NCI-H2196 treated with DMSO at 0.1 percent for 48 hours (cell line): Measurements from ENCODE around the gene HIBCH.
"Not testable (repeated sequence)": the region's sequence is repeated elsewhere in the genome, so short reads cannot be mapped to it uniquely, and the experiment has no call there.

Source experiments
- DNase-seq: peaks from one replicate; lab custom pipeline; 2025; ENCODE audit not compliant: unreplicated experiment; lab: John Stamatoyannopoulos, UW

HIBCH gene

GRCh38 chr2:190254063-190254850 lies 65.4 kb downstream of the HIBCH start:
- no peak for DNase-seq

GRCh38 chr2:190250421-190250820 lies 69.2 kb downstream of the HIBCH start:
- no peak for DNase-seq

- DNase-seq = no peak
These were observed 84.0 kb downstream of the HIBCH start for GRCh38 chr2:190235551-190236075.

DNA sequence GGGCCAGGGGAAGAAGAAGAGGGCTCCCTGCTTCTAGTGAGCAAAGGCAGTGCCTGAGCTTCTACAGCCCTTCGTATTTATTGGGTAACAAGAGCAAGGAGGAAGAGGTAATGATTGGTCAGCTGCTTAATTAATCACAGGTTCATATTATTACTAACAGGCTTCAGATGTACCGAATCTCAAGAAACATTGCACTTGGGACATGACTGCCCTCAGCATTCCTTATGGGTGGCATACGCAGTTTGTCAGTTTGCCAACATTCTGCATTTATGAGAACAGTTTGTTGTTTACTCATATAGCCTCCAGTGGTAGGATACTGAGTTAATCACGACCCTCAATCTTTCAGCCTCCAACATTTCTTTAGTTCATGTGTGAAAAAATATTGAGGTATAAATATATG lies 84.5 kb downstream of the HIBCH start:
- DNase-seq = no peak

DNA sequence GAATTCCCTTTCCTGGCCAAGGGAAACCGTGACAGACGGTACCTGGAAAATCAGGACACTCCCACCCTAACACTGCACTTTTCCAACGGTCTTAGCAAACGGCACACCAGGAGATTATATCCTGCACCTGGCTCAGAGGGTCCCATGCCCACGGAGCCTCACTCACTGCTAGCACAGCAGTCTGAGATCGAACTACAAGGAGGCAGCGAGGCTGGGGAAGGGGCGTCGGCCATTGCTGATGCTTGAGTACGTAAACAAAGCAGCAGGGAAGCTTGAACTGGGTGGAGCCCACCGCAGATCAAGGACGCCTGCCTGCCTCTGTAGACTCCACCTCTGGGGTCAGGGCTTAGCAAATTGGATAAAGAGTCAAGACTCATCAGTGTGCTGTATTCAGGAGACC lies 95.6 kb downstream of the HIBCH start:
- not testable (repeated sequence) for DNase-seq

- DNase-seq = not testable (repeated sequence)
These were observed 96.9 kb downstream of the HIBCH start for GRCh38 chr2:190222745-190223144.

- no peak for DNase-seq
These were observed 98.2 kb downstream of the HIBCH start for GRCh38 chr2:190221429-190221828.

- no peak for DNase-seq
These were observed 100.4 kb downstream of the HIBCH start for GRCh38 chr2:190219186-190219585.

DNA sequence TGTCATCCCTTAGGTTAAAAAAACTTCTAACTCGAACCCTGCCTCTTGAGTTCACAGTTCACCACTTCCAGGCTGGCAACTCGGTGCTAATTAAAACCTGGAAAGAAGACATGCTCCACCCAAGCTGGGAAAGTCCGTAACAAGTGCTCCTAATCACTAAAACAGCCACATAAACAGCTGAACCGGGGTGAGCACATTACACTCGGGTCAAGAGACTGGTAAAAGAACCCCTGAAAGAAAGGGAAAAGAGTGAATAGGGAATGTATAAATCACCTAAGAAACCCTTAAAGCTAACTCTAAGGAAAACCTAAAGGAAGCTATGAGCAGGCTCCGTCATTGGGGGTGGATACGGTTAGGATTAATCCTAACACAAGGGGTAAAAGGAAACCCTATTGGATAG lies 102.0 kb downstream of the HIBCH start:
- no peak for DNase-seq

DNA sequence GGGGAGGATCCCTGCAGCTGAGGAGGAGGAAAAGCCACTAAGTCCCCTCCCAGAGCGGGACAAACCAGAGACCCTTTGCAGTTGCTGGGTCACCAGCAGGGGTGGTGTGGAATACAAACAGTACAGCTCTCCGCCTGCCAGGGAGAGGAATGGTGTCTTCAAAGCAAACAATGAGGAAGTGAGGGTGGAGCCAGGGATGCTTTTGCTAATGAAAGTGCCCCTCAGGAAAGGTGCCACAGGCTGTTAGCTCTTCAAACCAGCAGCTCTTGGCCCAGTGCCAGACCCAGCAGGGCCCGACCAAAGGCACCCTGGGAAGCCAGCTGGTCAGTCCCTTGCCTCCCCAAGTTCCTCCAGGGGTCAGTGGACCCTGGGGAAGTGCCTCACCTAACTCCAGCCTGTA lies 102.8 kb downstream of the HIBCH start:
- DNase-seq = peak; percentile 3

GRCh38 chr2:190215620-190216019 lies 104.0 kb downstream of the HIBCH start:
- DNase-seq = no peak

DNA sequence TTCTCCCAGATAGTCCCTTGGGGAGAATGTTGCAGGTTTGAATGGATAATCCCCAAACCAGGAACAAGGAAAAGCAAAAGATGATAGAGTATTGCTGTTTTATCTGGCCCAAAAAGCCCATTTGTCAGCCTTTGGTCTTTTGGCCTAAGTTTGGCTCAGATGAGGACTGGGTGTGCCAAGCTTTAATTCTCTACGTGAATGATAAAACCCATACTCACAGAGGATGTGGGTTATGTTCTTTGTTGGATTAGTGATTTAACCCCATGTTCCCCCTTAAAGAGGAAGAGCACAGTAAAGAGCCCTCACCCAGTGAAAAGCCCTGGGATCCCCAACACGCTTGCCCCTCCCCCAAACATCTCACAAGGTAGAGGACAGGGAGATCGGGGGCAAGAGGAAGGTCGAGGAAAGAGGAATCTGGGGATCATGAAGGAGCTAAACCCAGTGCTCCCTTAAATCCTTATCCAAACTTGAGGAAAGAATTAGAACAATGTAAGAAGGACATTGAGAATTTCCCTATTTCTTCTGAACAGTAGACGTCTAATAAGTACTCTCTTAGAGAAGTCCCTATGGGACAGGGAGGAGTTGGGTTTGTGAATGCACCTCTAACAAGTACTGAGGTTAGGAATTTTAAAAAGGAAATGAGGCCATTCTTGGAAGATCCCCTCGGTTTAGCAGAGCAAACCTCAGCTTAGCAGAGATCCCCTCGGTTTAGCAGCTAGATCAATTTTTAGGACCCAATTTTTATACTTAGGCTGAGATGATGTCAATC lies 105.0 kb downstream of the HIBCH start:
- DNase-seq = no peak

DNA sequence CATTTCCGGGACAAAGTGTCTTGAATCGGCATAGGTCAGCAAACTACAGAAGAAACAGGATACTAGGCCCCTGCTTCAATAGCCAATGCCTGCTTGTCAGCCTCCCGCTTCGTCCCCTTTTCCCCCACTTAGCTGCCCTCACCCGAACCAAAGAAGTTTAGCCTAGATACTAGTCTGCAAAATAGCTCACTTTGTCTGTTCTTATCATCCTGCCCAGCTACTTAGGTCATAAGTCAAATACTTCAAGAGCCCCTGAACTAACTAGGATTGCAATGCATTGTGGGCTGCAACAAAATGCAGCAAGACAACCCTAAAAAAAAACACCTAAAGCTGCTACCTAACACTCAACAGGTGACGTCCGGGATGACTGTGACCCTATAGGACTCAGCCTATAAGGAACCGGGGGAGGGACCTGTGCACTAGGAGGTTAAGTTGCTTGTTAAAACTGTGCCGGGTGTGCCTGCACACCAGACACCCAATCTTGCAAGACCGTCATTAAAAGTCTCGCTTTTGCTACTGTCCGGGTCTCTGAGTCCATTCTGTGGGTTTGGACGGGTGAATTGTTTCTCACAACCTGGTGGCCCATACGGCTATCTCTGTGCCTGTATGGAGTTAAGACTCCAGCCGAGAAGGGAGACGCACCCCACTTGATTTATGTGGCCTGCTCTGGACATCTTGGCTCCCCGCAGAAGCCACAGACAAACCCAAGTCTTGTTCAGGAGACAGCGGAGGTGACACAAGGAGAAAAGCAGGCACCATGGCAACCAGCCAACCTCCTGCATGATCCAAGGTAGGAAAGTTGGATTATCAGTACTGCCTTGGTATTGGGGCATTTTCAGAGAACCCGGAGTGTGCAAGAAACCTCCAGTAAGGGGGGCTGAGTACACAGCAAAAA lies 105.9 kb downstream of the HIBCH start:
- no peak for DNase-seq

- DNase-seq = no peak
These were observed 109.2 kb downstream of the HIBCH start for GRCh38 chr2:190210471-190210870.

DNA sequence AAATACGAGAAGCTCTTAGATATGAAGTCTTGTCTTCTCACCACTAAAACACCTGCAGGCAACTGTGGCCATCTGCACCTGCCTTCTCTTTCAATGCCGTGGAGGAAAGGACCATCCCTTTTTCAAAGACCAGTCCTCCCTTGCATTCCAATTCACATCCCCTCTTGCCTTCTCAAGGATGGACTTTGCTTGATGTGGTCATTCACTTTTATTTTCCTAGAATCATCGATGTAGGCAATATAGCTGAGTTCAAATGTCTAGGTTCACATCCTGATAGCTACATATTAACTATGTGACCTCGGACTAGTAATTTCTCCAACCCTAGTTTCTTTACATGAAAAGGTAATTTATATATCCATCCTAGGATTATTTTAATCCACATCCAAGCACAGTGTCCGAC lies 110.1 kb downstream of the HIBCH start:
- no peak for DNase-seq

GRCh38 chr2:190207930-190208329 lies 111.7 kb downstream of the HIBCH start:
- no peak for DNase-seq

- DNase-seq = no peak
These were observed 114.0 kb downstream of the HIBCH start for GRCh38 chr2:190205657-190206056.

DNA sequence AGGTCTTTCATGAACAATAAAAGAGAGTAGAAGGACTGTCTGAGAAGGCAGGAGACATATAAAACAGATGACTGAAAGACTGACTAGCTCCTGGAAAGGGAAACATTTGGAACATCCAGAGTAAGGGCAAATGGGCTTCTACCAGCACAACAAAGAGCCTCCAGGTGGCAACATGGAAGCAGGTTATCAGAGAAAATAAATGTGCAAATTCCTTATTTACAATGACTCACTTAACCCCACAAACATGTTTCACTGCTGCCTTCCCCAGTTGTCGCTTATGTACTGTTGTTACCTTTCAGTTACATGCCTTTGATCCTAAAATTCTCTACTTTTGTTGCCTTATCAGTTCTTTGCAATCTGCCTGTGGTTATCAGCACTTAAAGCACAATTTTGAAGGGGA lies 117.0 kb downstream of the HIBCH start:
- DNase-seq = no peak

- DNase-seq = no peak
These were observed 117.6 kb downstream of the HIBCH start for GRCh38 chr2:190202018-190202417.

DNA sequence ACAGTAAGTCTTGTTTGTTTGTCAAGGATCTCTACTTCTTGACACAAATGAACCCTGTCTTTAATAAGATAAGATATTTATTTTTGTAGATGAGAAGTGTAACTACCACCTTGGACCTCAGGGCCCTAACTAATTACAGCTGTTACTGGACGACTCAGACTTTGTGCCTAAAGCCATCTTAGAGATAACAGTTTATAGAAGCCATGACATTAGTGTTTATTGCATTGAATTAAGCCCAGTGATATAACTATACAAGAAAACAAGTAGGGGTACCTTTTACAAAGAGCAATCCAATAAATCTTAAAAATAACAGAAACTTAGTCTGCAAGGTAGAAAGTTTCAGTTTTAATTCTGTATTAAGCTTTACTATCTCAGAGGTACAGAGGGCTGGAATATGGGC lies 119.0 kb downstream of the HIBCH start:
- DNase-seq = no peak

- DNase-seq = no peak
These were observed 120.1 kb downstream of the HIBCH start for GRCh38 chr2:190199530-190199929.
